ENCODE data around the gene KCNC1.

The KCNC1 gene

GRCh38 chr11:17770048-17770652 is 35.6 kb downstream of the KCNC1 start:
- no peak for DNase-seq (ENCODE audit: insufficient read length, low spot score)
- FAIRE-seq: no peak

GRCh38 chr11:17770917-17771316 is 36.3 kb downstream of the KCNC1 start:
- DNase-seq (ENCODE audit: insufficient read length, low spot score): no peak
- no peak for FAIRE-seq

- DNase-seq (ENCODE audit: insufficient read length, low spot score) (no peak), FAIRE-seq (no peak)
Measured at GRCh38 chr11:17771415-17771814, 36.8 kb downstream of the KCNC1 start.

- FAIRE-seq: no peak
Measured at GRCh38 chr11:17771841-17772401, 37.3 kb downstream of the KCNC1 start.

GRCh38 chr11:17772704-17773600 is 38.4 kb downstream of the KCNC1 start:
- DNase-seq (ENCODE audit: insufficient read length, low spot score) (no peak), FAIRE-seq (no peak)

More at GRCh38 chr11:17771841-17772401, 37.3 kb downstream of the KCNC1 start:
- no peak for DNase-seq (ENCODE audit: insufficient read length, low spot score)

GRCh38 chr11:17773674-17774073 is 39.1 kb downstream of the KCNC1 start:
- FAIRE-seq: no peak

GRCh38 chr11:17774232-17775034 is 39.9 kb downstream of the KCNC1 start:
- DNase-seq (ENCODE audit: insufficient read length, low spot score): no peak
- no peak for FAIRE-seq

More at GRCh38 chr11:17773674-17774073, 39.1 kb downstream of the KCNC1 start:
- no peak for DNase-seq (ENCODE audit: insufficient read length, low spot score)

- no peak for DNase-seq (ENCODE audit: insufficient read length, low spot score)
- no peak for FAIRE-seq
Measured at GRCh38 chr11:17775035-17775348, 40.4 kb downstream of the KCNC1 start.

GRCh38 chr11:17775507-17776211 is 41.1 kb downstream of the KCNC1 start:
- DNase-seq (ENCODE audit: insufficient read length, low spot score): no peak
- no peak for FAIRE-seq

- DNase-seq (ENCODE audit: insufficient read length, low spot score): no peak
- FAIRE-seq: no peak
Measured at GRCh38 chr11:17776212-17776875, 41.8 kb downstream of the KCNC1 start.

GRCh38 chr11:17777086-17777737 is 42.6 kb downstream of the KCNC1 start:
- DNase-seq (ENCODE audit: insufficient read length, low spot score): no peak
- no peak for FAIRE-seq

GRCh38 chr11:17777738-17778091 is 43.1 kb downstream of the KCNC1 start:
- FAIRE-seq (no peak), DNase-seq (ENCODE audit: insufficient read length, low spot score) (no peak)

- DNase-seq (ENCODE audit: insufficient read length, low spot score): no peak
Measured at GRCh38 chr11:17778352-17778751, 43.8 kb downstream of the KCNC1 start.

GRCh38 chr11:17778956-17779860 is 44.6 kb downstream of the KCNC1 start:
- no peak for FAIRE-seq
- no peak for DNase-seq (ENCODE audit: insufficient read length, low spot score)

More at GRCh38 chr11:17778352-17778751, 43.8 kb downstream of the KCNC1 start:
- no peak for FAIRE-seq

- DNase-seq (ENCODE audit: insufficient read length, low spot score) (no peak), FAIRE-seq (no peak)
Measured at GRCh38 chr11:17779861-17780594, 45.4 kb downstream of the KCNC1 start.

GRCh38 chr11:17780668-17781067 is 46.1 kb downstream of the KCNC1 start:
- no peak for FAIRE-seq
- DNase-seq (ENCODE audit: insufficient read length, low spot score): no peak

GRCh38 chr11:17781221-17781620 is 46.6 kb downstream of the KCNC1 start:
- DNase-seq (ENCODE audit: insufficient read length, low spot score): no peak
- FAIRE-seq: no peak

- FAIRE-seq (no peak), DNase-seq (ENCODE audit: insufficient read length, low spot score) (no peak)
Measured at GRCh38 chr11:17781626-17782025, 47.0 kb downstream of the KCNC1 start.
